RPMI7951 (cell line): ENCODE results near the gene PSENEN. TPM values are rescaled to one million over a fixed set of nuclear protein-coding genes. Genes with fewer than 3 reads are reported as not detected.

ENCODE experiments used
- DNase-seq: peaks from one replicate; pipeline ENCODE4 v3.0.0-alpha.2; 2012; ENCODE audit warnings: low read depth
- total RNA-seq: library from RNA; depleted of rRNA; stranded (reverse); fragments of >200 nt; shearing (Covaris generic); gene quantifications from 2 replicates; pipeline ENCODE4 v1.2.3, GENCODE V29; 2014; rRNA removed

The PSENEN gene
- 130 and 159 TPM in 2 replicates for total RNA-seq

- DNase-seq: peak; percentile 99
These were observed at the start of gene PSENEN, which contains the start of gene U2AF1L4 for GRCh38 chr19:35745328-35746086. TSS of gene PSENEN (plus strand) at chr19:35745651. CDS start at chr19:35745931, 280 bp downstream. TSS of gene U2AF1L4 (minus strand) at chr19:35745418. CDS start at chr19:35745391, 27 bp downstream.

- DNase-seq: no peak
These were observed 49.5 kb upstream of the PSENEN start for GRCh38 chr19:35695895-35696422.

- no peak for DNase-seq
These were observed 48.6 kb upstream of the PSENEN start for GRCh38 chr19:35696835-35697234.

GRCh38 chr19:35702223-35703012 lies 43.0 kb upstream of the PSENEN start:
- DNase-seq: peak; percentile 99

GRCh38 chr19:35703343-35703742 lies 42.1 kb upstream of the PSENEN start:
- no peak for DNase-seq

GRCh38 chr19:35704218-35704617 lies 41.2 kb upstream of the PSENEN start, which contains the start of gene ZBTB32:
TSS of gene ZBTB32 (plus strand) at chr19:35704558. CDS start at chr19:35714627, 10,069 bp downstream.
- no peak for DNase-seq

GRCh38 chr19:35708391-35708790 lies 37.1 kb upstream of the PSENEN start:
- no peak for DNase-seq

- DNase-seq: no peak
These were observed 34.4 kb upstream of the PSENEN start for GRCh38 chr19:35710784-35711723.

- no peak for DNase-seq
These were observed 32.6 kb upstream of the PSENEN start for GRCh38 chr19:35712567-35713505.

GRCh38 chr19:35713506-35713850 lies 32.0 kb upstream of the PSENEN start:
- DNase-seq: no peak

- no peak for DNase-seq
These were observed 31.5 kb upstream of the PSENEN start for GRCh38 chr19:35713904-35714495.

GRCh38 chr19:35714601-35715354 lies 30.7 kb upstream of the PSENEN start:
- DNase-seq: no peak

GRCh38 chr19:35715355-35715809 lies 30.1 kb upstream of the PSENEN start:
- DNase-seq: no peak

GRCh38 chr19:35715981-35716800 lies 29.3 kb upstream of the PSENEN start:
- DNase-seq: no peak

GRCh38 chr19:35716801-35717664 lies 28.4 kb upstream of the PSENEN start:
- peak; percentile 95 for DNase-seq

GRCh38 chr19:35717665-35718344 lies 27.6 kb upstream of the PSENEN start, which contains the start of gene KMT2B:
TSS of gene KMT2B (plus strand) at chr19:35718003. CDS start at chr19:35718019, 16 bp downstream.
- DNase-seq: no peak
